IMR-90 (cell line): Measurements from ENCODE around the gene IFIT3. TPM values are rescaled to one million over a fixed set of nuclear protein-coding genes. Genes with fewer than 3 reads are reported as not detected.

Source experiments
- ATAC-seq: fragments of 200-7000 bp; cut with Tn5 transposase; 2 replicates; pipeline ENCODE4 v1.9.1; 2020; ENCODE audit warnings: low read depth, mild to moderate bottlenecking, moderate library complexity
- BruUV-seq: library from RNA; stranded (reverse); fragments of 400-500 nt; replicated peaks from 2 replicates; lab custom pipeline; 2021; lab: Mats Ljungman, UMichigan
- CTCF ChIA-PET: fragments of 300-600 bp; formaldehyde crosslinking; extraction: SDS; loops from one replicate; lab custom pipeline; 2021; ENCODE audit warnings: antibody characterized with exemption; lab: Yijun Ruan, JAX
- POLR2A ChIA-PET: fragments of 300-600 bp; sonication (Branson Sonifier 250); formaldehyde crosslinking; loops from one replicate; lab custom pipeline; 2022; ENCODE audit warnings: antibody characterized with exemption; ENCODE audit not compliant: unreplicated experiment; lab: Charles Lee
- DNase-seq: peaks from one replicate; pipeline ENCODE4 v3.0.0; 2013
- H2AFZ ChIP-seq: replicated peaks from 2 replicates; pipeline ENCODE3; 2013; ENCODE audit warnings: low read length, mild to moderate bottlenecking; ENCODE audit not compliant: poor library complexity
- H2AK5ac ChIP-seq: 2 replicates; pipeline ENCODE4 v1.6.1; 2013; ENCODE audit warnings: low read depth, low read length, inconsistent platforms
- H2AK9ac ChIP-seq: replicated peaks from 2 replicates; pipeline ENCODE3; 2013; ENCODE audit warnings: mild to moderate bottlenecking, low read depth, low read length, moderate library complexity; ENCODE audit not compliant: poor library complexity
- H2BK120ac ChIP-seq: 2 replicates; pipeline ENCODE4 v1.6.1; 2013; ENCODE audit warnings: low read depth, low read length, inconsistent platforms
- H2BK15ac ChIP-seq: 3 replicates; pipeline ENCODE4 v1.6.1; 2013; ENCODE audit warnings: low read depth, low read length, inconsistent platforms
- H2BK20ac ChIP-seq: 2 replicates; pipeline ENCODE4 v1.6.1; 2013; ENCODE audit warnings: low read depth, mild to moderate bottlenecking, inconsistent platforms, low read length, moderate library complexity
- H2BK5ac ChIP-seq: 2 replicates; pipeline ENCODE4 v1.6.1; 2013; ENCODE audit warnings: mild to moderate bottlenecking, low read depth, low read length, inconsistent platforms; ENCODE audit not compliant: poor library complexity, severe bottlenecking
- H3K14ac ChIP-seq: replicated peaks from 2 replicates; pipeline ENCODE4 v1.6.1; 2013; ENCODE audit warnings: low read depth, low read length, inconsistent platforms
- H3K18ac ChIP-seq: 2 replicates; pipeline ENCODE4 v1.6.1; 2013; ENCODE audit warnings: low read depth, low read length, control low read depth
- H3K23ac ChIP-seq: 2 replicates; pipeline ENCODE4 v1.6.1; 2013; ENCODE audit warnings: low read depth, low read length, inconsistent platforms
- H3K27ac ChIP-seq: 2 replicates; pipeline ENCODE4 v1.5.1; 2013; ENCODE audit warnings: mild to moderate bottlenecking, control low read depth, low read length; ENCODE audit not compliant: insufficient read depth
- H3K27me3 ChIP-seq: 2 replicates; pipeline ENCODE4 v1.6.1; 2013; ENCODE audit warnings: low read length; ENCODE audit not compliant: control insufficient read depth, insufficient read depth
- H3K36me3 ChIP-seq: 2 replicates; pipeline ENCODE4 v1.6.1; 2013; ENCODE audit warnings: low read length, mixed read lengths; ENCODE audit not compliant: control insufficient read depth, insufficient read depth
- H3K4ac ChIP-seq: 2 replicates; pipeline ENCODE4 v1.6.1; 2013; ENCODE audit warnings: low read depth, low read length, inconsistent platforms
- H3K4me1 ChIP-seq: 2 replicates; pipeline ENCODE4 v1.6.1; 2013; ENCODE audit warnings: low read length, mixed read lengths; ENCODE audit not compliant: control insufficient read depth, insufficient read depth
- H3K4me2 ChIP-seq: 2 replicates; pipeline ENCODE4 v1.6.1; 2013; ENCODE audit warnings: low read depth, mild to moderate bottlenecking, control low read depth, low read length, moderate library complexity
- H3K4me3 ChIP-seq: 2 replicates; pipeline ENCODE4 v1.5.1; 2013; ENCODE audit warnings: low read depth, mild to moderate bottlenecking, control low read depth, low read length, moderate library complexity; ENCODE audit not compliant: insufficient read depth
- H3K56ac ChIP-seq: 2 replicates; pipeline ENCODE4 v1.6.1; 2013; ENCODE audit warnings: low read length, inconsistent platforms; ENCODE audit not compliant: insufficient read depth; ENCODE audit errors: extremely low read depth
- H3K79me1 ChIP-seq, 2 experiments: 2 replicates each; pipeline ENCODE4 v1.6.1; 2013; ENCODE audit warnings: low read length in 2 of 2, inconsistent platforms in 1 of 2, low read depth in 1 of 2
- H3K9ac ChIP-seq: 2 replicates; pipeline ENCODE4 v1.6.1; 2013; ENCODE audit warnings: low read depth, low read length, control low read depth
- H3K9me1 ChIP-seq: 2 replicates; pipeline ENCODE4 v1.6.1; 2013; ENCODE audit warnings: low read length, inconsistent platforms; ENCODE audit not compliant: insufficient read depth
- H3K9me3 ChIP-seq: 2 replicates; pipeline ENCODE4 v1.6.1; 2013; ENCODE audit warnings: low read length; ENCODE audit not compliant: control insufficient read depth, insufficient read depth
- H4K20me1 ChIP-seq: 2 replicates; pipeline ENCODE4 v1.6.1; 2013; ENCODE audit warnings: low read length, inconsistent platforms; ENCODE audit not compliant: insufficient read depth
- H4K5ac ChIP-seq: 2 replicates; pipeline ENCODE4 v1.6.1; 2013; ENCODE audit warnings: mild to moderate bottlenecking, low read depth, low read length, control low read depth
- H4K8ac ChIP-seq, 2 experiments: 2 replicates each; pipeline ENCODE4 v1.6.1; 2013; ENCODE audit warnings: low read depth in 2 of 2, low read length in 2 of 2, control low read depth in 1 of 2, inconsistent platforms in 1 of 2
- H4K91ac ChIP-seq: 2 replicates; pipeline ENCODE4 v1.6.1; 2013; ENCODE audit warnings: low read depth, low read length, inconsistent platforms; ENCODE audit not compliant: insufficient read depth
- BHLHE40 ChIP-seq: fragments of 150-350 bp; IDR thresholded peaks from 2 replicates; pipeline ENCODE4 v1.6.1; 2016; ENCODE audit warnings: mild to moderate bottlenecking, low read depth, low read length
- CHD1 ChIP-seq: IDR thresholded peaks from 2 replicates; pipeline ENCODE4 v1.6.1; 2012; ENCODE audit warnings: low read depth, low read length, improper control_type of control experiment
- CTCF ChIP-seq: conservative IDR thresholded peaks from 2 replicates; pipeline ENCODE4 v1.5.1; 2012; ENCODE audit warnings: mild to moderate bottlenecking, low read depth, low read length, improper control_type of control experiment
- FOS ChIP-seq: fragments of 150-350 bp; IDR thresholded peaks from 2 replicates; pipeline ENCODE4 v1.6.1; 2016; ENCODE audit warnings: low read depth, low read length
- POLR2A ChIP-seq: IDR thresholded peaks from 2 replicates; pipeline ENCODE4 v1.6.1; 2012; ENCODE audit warnings: mild to moderate bottlenecking, low read depth, low read length
- USF2 ChIP-seq: fragments of 150-350 bp; IDR thresholded peaks from 2 replicates; pipeline ENCODE4 v1.6.1; 2017; ENCODE audit warnings: mild to moderate bottlenecking, antibody characterized with exemption, low read length, low read depth
- WGBS, 2 experiments: methylation state at CpG; one replicate each; pipeline versions ENCODE4 v1.1.5 to v1.1.7; 2013; ENCODE audit warnings: missing lambda C conversion rate in 2 of 2; ENCODE audit not compliant: insufficient read length in 1 of 2; ENCODE audit errors: extremely low coverage in 2 of 2; 5-methylcytosine and 5-hydroxymethylcytosine counted together
- dilution Hi-C: fragments of 300-500 bp; cut with HindIII; formaldehyde crosslinking; loops from one replicate; pipeline ENCODE4 v1.14.3; 2018; ENCODE audit warnings: low sequenced_read_pairs; ENCODE audit not compliant: unreplicated experiment
- in situ Hi-C: fragments of 300-500 bp; cut with MboI; formaldehyde crosslinking; loops from 3 replicates; pipeline ENCODE4 v1.14.3; 2019; ENCODE audit warnings: low sequenced_read_pairs, inconsistent platforms, mixed read lengths
- intact Hi-C: fragments of 100-400 bp; cut with micrococcal nuclease; formaldehyde crosslinking; loops from 2 replicates; pipeline ENCODE4 v1.10.0; 2022
- polyA plus RNA-seq, 3 experiments: library from polyadenylated mRNA; depleted of rRNA; stranded (reverse); fragments of >200 nt; gene quantifications; 2 replicates each; pipeline ENCODE4 v1.2.3, GENCODE V29; 2012; ENCODE audit warnings: low replicate concordance in 1 of 3
- total RNA-seq: library from RNA; depleted of rRNA; stranded (reverse); fragments of >200 nt; gene quantifications from 2 replicates; pipeline ENCODE4 v1.2.3, GENCODE V29; 2012

Gene IFIT3
- total and polyA plus RNA-seq, 2 of the 4 experiments (the other 2 are of a cell fraction): 3.5 to 7.3 TPM

GRCh38 chr10:89327803-89328441 lies at the start of gene IFIT3 (continued):
- TF ChIP-seq CHD1 (no peak), POLR2A (no peak), USF2 (peak; percentile 22; the same call in 1 of the 2 replicates), FOS (no peak)

- Histone ChIP-seq H4K8ac (peak overlapping the region; percentile 14 to 95; a peak in 3 of 4 replicates), H4K91ac (peak overlapping the region; percentile 91), H3K9me1 (peaks cover 6% of the 10 kb centered on the region), H3K9ac (peak overlapping the region; percentile 76), H3K36me3 (no peaks in the 10 kb centered on the region), H2AK5ac (peak overlapping the region; percentile 41), H3K79me1 (no peaks in the 10 kb centered on the region), H3K23ac (peak overlapping the region; percentile 77; the same call in 1 of the 2 replicates), H3K4me3 (no peak overlapping the region), H2AFZ (peak overlapping the region; percentile 81), H2BK20ac (peak overlapping the region; percentile 90), H3K18ac (peak overlapping the region; percentile 92), H2BK15ac (peak overlapping the region; percentile 93), H3K9me3 (no peaks in the 10 kb centered on the region), H3K4ac (peak overlapping the region; percentile 91), H3K27ac (peak overlapping the region; percentile 93), H2BK5ac (peak overlapping the region; percentile 94), H4K20me1 (no peaks in the 10 kb centered on the region), H2AK9ac (peak overlapping the region; percentile 92), H4K5ac (peak overlapping the region; percentile 99), H3K4me2 (peak overlapping the region; percentile 85), H3K56ac (peak overlapping the region; percentile 91), H3K4me1 (peaks cover 16% of the 10 kb centered on the region), H2BK120ac (peak overlapping the region; percentile 97), H3K27me3 (no peaks in the 10 kb centered on the region), H3K14ac (peak overlapping the region; percentile 95)
- no peak for TF ChIP-seq CTCF
- TF ChIP-seq FOS: peak; percentile 74
- TF ChIP-seq BHLHE40: peak; percentile 29; the same call in 1 of the 2 replicates
- TF ChIP-seq USF2: 0 out of 2 replicates have a peak, but pooled peaks have one; percentile 30
- dilution Hi-C loops: no loop called here
- ATAC-seq (peak; percentile 89), DNase-seq (peak; percentile 98)
- intact Hi-C loops: no loop called here
- ChIA-PET POLR2A (no interaction called here), CTCF (interaction anchor here (1.0 kb wide), 1 partner anchor 50 kb away, joined by 3 read pairs; the partner anchor contains the start of gene IFIT3)
- no CpG with 5 or more reads among the region's 1 CpG for WGBS, 2 experiments
- in situ Hi-C loops: no loop called here
- BruUV-seq: no TSS peak
These were observed 49.7 kb upstream of the IFIT3 start for GRCh38 chr10:89278034-89278535.
